PFSK-1 (cell line): ENCODE results near the gene ITSN2.

Source experiments
- FOXP2 ChIP-seq: optimal IDR thresholded peaks from 2 replicates; pipeline ENCODE3; 2011; ENCODE audit warnings: borderline replicate concordance, control low read depth, inconsistent platforms; ENCODE audit not compliant: insufficient read depth; ENCODE audit errors: extremely low read length, extremely low read depth
- POLR2AphosphoS5 ChIP-seq: IDR thresholded peaks from 2 replicates; pipeline ENCODE4 v1.6.1; 2012; ENCODE audit warnings: low read depth, mild to moderate bottlenecking, control low read depth, low read length, moderate library complexity
- SIN3A ChIP-seq: IDR thresholded peaks from 2 replicates; pipeline ENCODE4 v1.6.1; 2012; ENCODE audit warnings: mild to moderate bottlenecking, low read length, moderate library complexity, borderline replicate concordance; ENCODE audit not compliant: insufficient read depth
- TAF1 ChIP-seq: IDR thresholded peaks from 2 replicates; pipeline ENCODE4 v1.6.1; 2012; ENCODE audit warnings: low read length, control low read depth, borderline replicate concordance; ENCODE audit not compliant: insufficient read depth
- TF ChIP-seq, protein P1 (sequence below), 2 experiments: IDR thresholded peaks; 2 replicates each; pipeline versions ENCODE4 v1.6.1 to v1.8.0; 2011 to 2012; ENCODE audit warnings: low read depth in 2 of 2, low read length in 2 of 2, control low read depth in 1 of 2, inconsistent platforms in 1 of 2, mild to moderate bottlenecking in 1 of 2, moderate library complexity in 1 of 2; ENCODE audit not compliant: insufficient read depth in 1 of 2

ITSN2 gene

DNA sequence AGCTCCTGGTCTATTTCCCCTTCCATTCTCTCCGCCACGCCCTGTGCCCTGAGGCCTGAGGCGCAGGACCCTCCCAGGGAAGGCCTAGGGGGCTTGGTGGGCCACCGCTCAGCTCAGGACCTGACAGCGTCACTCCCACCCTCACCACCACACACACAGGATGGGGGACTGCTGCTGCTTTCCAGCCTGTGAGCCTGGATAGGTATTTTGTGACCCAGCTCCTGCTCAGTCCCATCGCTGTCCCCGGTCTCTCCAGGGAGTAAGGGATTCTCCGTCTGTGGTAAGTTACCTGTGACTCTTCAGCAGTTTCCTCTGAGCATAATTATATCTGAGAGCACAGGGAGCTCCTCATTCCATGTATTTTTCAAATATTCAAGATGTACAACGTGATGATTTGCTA lies 169.2 kb downstream of the ITSN2 start:
- TF ChIP-seq, protein P1, sequence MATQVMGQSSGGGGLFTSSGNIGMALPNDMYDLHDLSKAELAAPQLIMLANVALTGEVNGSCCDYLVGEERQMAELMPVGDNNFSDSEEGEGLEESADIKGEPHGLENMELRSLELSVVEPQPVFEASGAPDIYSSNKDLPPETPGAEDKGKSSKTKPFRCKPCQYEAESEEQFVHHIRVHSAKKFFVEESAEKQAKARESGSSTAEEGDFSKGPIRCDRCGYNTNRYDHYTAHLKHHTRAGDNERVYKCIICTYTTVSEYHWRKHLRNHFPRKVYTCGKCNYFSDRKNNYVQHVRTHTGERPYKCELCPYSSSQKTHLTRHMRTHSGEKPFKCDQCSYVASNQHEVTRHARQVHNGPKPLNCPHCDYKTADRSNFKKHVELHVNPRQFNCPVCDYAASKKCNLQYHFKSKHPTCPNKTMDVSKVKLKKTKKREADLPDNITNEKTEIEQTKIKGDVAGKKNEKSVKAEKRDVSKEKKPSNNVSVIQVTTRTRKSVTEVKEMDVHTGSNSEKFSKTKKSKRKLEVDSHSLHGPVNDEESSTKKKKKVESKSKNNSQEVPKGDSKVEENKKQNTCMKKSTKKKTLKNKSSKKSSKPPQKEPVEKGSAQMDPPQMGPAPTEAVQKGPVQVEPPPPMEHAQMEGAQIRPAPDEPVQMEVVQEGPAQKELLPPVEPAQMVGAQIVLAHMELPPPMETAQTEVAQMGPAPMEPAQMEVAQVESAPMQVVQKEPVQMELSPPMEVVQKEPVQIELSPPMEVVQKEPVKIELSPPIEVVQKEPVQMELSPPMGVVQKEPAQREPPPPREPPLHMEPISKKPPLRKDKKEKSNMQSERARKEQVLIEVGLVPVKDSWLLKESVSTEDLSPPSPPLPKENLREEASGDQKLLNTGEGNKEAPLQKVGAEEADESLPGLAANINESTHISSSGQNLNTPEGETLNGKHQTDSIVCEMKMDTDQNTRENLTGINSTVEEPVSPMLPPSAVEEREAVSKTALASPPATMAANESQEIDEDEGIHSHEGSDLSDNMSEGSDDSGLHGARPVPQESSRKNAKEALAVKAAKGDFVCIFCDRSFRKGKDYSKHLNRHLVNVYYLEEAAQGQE (IDR thresholded peaks at IDR 0.05; ENCODE audit: insufficient read depth in 1 of 2, low read depth in 2 of 2, low read length in 2 of 2) = no peak
- TF ChIP-seq TAF1 = no peak
- TF ChIP-seq SIN3A = no peak
- TF ChIP-seq FOXP2 = no peak
- TF ChIP-seq POLR2AphosphoS5 = no peak

DNA sequence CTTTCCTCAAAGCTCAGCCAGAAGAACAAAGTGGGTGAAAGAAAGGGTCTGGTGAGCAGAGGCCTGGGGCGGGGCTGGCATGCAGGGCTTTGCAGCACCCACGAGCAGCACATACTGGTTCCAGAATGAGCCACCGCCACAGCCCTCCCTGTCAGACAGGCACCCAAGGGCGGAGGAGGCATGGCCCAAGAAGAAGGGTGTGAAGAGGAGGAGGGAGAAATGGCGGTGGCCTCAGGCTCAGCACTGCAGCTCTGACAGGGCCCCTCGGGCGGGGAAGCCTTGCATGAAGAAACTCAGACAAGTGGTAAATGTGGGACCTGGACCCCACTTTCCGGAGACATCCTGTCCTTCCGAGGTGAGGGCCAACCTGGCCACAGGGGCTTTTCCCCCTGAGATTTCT lies 169.8 kb downstream of the ITSN2 start:
- TF ChIP-seq, protein P1 (IDR thresholded peaks at IDR 0.05; ENCODE audit: insufficient read depth in 1 of 2, low read depth in 2 of 2, low read length in 2 of 2) = no peak
- TF ChIP-seq POLR2AphosphoS5 = no peak
- TF ChIP-seq SIN3A = no peak
- TF ChIP-seq FOXP2 = no peak
- TF ChIP-seq TAF1 = no peak

DNA sequence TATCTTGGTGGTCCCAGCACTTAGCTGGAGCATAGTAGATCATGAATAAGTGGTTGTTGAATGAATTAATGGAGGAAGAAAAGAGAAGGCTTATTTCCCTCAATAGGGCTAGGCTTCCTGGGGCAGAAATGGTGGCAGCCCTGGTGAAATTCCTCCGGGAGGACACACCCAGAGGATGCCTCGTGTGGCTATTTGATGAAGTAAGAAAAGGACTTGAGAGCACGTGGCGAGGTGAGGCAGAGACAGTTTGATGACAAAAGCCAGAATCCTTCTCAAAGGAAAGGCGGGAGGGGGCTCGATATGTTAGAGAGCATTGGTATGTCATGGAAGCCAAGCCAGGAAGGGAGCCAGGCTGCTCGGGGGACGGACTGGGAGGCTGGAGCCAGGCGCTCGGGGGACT lies 170.8 kb downstream of the ITSN2 start:
- TF ChIP-seq SIN3A = no peak
- TF ChIP-seq POLR2AphosphoS5 = no peak
- TF ChIP-seq TAF1 = no peak
- TF ChIP-seq, protein P1 (IDR thresholded peaks at IDR 0.05; ENCODE audit: insufficient read depth in 1 of 2, low read depth in 2 of 2, low read length in 2 of 2) = no peak
- TF ChIP-seq FOXP2 = no peak

DNA sequence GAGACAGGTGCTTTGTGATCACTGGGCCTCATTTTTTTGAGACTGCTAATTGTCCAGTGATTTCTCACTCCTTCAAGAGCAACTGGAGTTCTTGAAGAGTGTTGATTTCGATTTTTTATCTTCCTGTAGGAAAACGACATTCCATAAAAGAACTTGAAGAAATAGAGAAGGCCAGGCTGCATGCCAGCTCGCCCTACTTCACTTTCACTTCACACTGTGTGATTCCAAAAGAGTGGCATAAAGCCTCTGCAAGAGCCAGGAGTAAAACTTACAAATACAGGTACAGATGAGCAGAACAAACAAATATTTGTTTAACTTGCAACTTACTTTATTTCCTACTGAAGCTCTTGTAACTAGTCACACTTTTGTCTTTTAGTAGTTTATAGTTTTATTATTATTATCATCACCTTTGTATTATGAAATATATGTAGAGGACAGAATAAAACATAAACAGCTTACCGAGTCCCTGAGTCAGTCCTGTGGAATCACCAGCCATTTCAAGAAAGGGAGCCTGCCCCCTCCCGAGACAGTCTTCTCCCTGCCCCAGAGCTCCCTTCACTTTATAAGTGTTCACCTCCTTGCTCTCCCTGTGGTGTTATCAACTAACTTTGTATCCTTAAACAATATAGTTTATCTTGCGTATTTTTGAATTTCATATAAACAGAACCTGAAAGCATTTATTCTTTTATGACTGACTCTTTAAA lies 176.8 kb downstream of the ITSN2 start:
- TF ChIP-seq FOXP2 = no peak
- no peak for TF ChIP-seq POLR2AphosphoS5
- no peak for TF ChIP-seq TAF1
- TF ChIP-seq, protein P1 (IDR thresholded peaks at IDR 0.05; ENCODE audit: insufficient read depth in 1 of 2, low read depth in 2 of 2, low read length in 2 of 2) = no peak
- TF ChIP-seq SIN3A = no peak

DNA sequence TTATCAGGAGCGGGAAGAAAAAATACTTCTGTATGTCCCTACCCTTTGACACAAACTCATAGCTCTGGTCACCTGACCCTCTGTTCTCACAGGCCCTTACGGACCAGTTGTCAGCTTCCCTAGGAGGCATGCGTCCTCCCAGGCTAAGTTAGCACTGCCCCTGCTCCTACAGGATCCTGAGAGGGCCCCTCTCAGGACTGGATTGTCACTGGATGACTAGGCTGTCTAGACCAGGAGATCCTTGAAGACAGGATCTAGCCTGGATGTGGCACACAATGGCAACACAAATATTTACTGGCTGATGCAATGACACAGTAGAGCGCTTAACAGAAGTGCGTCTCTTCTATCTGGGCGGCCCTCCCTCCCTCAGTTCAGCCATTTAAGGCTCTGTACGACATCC lies 177.8 kb downstream of the ITSN2 start:
- no peak for TF ChIP-seq FOXP2
- no peak for TF ChIP-seq SIN3A
- TF ChIP-seq POLR2AphosphoS5 = no peak
- no peak for TF ChIP-seq TAF1
- TF ChIP-seq, protein P1 (IDR thresholded peaks at IDR 0.05; ENCODE audit: insufficient read depth in 1 of 2, low read depth in 2 of 2, low read length in 2 of 2) = no peak
